Vagina (tissue), 2 donors: ENCODE results near the gene NDST1.

ENCODE experiments used
- POLR2A ChIP-seq, 2 donors: fragments of 450-650 bp; IDR thresholded peaks; one replicate each; pipeline ENCODE4 v1.6.1; 2017; ENCODE audit warnings: antibody characterized with exemption in 2 of 2, mild to moderate bottlenecking in 2 of 2, moderate library complexity in 2 of 2
- POLR2AphosphoS5 ChIP-seq, 2 donors: sonication (generic); formaldehyde crosslinking; IDR thresholded peaks; one replicate each; pipeline ENCODE4 v1.9.0; 2017; ENCODE audit warnings: antibody characterized with exemption in 2 of 2, mild to moderate bottlenecking in 2 of 2, low read depth in 1 of 2; ENCODE audit not compliant: insufficient read depth in 1 of 2
- TF ChIP-seq, protein P1 (sequence below), 3 experiments: fragments of 450-650 bp in 2 of 3; fragments of 200-600 bp in 1 of 3; sonication (generic) in 1 of 3; IDR thresholded peaks; one replicate each; pipeline ENCODE4 v1.5.1; 2017 to 2019; ENCODE audit warnings: antibody characterized with exemption in 3 of 3, mild to moderate bottlenecking in 2 of 3, moderate library complexity in 2 of 3

DNA sequence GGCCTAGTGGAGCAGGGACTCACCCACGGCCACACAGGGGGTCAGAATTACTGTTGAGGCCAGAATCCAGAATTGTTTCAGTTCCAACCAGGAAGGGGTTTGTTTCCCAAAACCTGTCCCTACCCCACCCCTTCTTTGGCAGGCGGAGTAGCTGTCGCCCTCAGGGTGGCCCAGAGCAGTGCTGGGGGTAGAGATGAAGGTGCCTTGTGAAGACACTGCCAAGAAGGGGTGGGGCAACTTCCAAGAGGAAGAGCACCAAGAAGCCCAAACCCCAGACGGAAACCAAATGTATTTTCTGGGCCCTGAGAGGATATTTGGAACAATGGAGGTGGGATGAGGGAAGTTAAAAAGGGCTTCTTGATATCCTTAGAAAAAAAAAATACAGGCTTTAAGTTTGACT lies 11.4 kb upstream of the NDST1 start:
- TF ChIP-seq, protein P1, sequence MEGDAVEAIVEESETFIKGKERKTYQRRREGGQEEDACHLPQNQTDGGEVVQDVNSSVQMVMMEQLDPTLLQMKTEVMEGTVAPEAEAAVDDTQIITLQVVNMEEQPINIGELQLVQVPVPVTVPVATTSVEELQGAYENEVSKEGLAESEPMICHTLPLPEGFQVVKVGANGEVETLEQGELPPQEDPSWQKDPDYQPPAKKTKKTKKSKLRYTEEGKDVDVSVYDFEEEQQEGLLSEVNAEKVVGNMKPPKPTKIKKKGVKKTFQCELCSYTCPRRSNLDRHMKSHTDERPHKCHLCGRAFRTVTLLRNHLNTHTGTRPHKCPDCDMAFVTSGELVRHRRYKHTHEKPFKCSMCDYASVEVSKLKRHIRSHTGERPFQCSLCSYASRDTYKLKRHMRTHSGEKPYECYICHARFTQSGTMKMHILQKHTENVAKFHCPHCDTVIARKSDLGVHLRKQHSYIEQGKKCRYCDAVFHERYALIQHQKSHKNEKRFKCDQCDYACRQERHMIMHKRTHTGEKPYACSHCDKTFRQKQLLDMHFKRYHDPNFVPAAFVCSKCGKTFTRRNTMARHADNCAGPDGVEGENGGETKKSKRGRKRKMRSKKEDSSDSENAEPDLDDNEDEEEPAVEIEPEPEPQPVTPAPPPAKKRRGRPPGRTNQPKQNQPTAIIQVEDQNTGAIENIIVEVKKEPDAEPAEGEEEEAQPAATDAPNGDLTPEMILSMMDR (IDR thresholded peaks at IDR 0.05), result no peak
- no peak for TF ChIP-seq POLR2A (IDR thresholded peaks at IDR 0.05)
- TF ChIP-seq POLR2AphosphoS5 (IDR thresholded peaks at IDR 0.05; ENCODE audit: insufficient read depth in 1 of 2, low read depth in 1 of 2), result no peak
